NCI-H748 (cell line): Measurements from ENCODE around the gene PLCB4.
A peak's percentile ranks its signal among the peaks of the same experiment; 100 is the strongest.
"Not testable (repeated sequence)": the region's sequence is repeated elsewhere in the genome, so short reads cannot be mapped to it uniquely, and the experiment has no call there.

Experiments
- DNase-seq: peaks from one replicate; lab custom pipeline; 2025; ENCODE audit not compliant: unreplicated experiment; lab: John Stamatoyannopoulos, UW

The PLCB4 gene

GRCh38 chr20:9353180-9353915 is 284.5 kb downstream of the PLCB4 start:
- no peak for DNase-seq

- no peak for DNase-seq
Observed at GRCh38 chr20:9353916-9354276, 285.0 kb downstream of the PLCB4 start.

GRCh38 chr20:9354579-9354978 is 285.7 kb downstream of the PLCB4 start:
- DNase-seq = no peak

GRCh38 chr20:9358001-9358400 is 289.1 kb downstream of the PLCB4 start:
- no peak for DNase-seq

GRCh38 chr20:9359561-9360308 is 290.8 kb downstream of the PLCB4 start:
- peak; percentile 65 for DNase-seq

DNA sequence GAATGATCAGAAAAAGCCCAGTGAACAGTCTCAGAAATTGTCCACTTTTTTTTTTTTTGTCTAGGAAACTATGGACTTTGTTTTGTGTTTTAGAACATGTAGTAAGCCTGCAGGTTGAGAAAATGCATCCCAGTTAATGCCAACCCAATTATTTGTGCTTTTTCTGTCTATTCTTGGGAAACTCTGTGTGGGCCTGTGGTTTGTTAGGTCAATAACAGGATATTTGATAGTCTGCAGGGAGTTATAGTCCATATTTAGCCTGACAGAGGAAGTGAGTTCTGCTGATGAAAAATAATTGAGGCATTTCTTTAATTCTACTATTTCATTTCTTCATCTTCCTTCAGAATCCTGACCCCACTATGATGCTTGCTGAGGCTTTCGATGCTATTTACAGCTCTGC is 291.5 kb downstream of the PLCB4 start:
- no peak for DNase-seq

GRCh38 chr20:9363673-9364072 is 294.8 kb downstream of the PLCB4 start:
- peak; percentile 61 for DNase-seq

GRCh38 chr20:9367328-9367727 is 298.4 kb downstream of the PLCB4 start:
- no peak for DNase-seq

DNA sequence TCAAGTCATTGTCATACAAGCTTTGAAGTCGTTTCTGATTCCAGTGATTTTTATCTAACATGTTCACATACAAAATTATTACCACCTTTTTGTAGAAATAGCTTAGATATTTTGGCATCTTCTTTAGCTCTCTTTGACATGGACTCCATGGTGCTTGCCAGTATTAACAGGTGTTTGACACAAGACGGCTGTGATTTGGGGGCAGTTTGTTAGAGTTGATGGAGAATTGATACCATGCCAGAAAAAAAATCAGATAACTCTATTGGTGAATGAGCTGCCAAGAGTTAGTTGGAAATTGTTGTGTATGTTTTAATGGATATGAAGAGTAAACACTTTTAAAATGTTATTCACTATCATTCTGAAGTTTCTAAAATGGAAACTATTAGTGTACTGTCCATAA is 298.9 kb downstream of the PLCB4 start:
- no peak for DNase-seq

DNA sequence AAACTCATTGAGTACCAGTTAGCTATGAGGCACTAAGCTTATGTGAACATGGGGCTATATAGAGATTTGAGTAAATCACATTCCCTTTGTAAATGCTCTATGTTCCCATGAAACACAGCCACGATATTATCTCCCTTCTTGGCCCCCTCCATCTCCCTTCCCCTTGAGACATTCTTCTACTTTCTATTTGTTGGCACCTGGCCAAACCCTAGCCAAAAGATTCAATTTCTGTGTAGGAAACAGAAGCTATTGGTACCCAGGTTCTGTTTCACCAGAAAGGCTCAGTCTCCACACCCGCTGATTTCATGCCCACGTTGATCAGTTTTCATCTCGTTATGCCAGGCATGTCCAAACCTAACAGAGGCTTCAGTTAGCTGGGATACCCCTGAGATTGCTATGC is 300.0 kb downstream of the PLCB4 start:
- no peak for DNase-seq

DNA sequence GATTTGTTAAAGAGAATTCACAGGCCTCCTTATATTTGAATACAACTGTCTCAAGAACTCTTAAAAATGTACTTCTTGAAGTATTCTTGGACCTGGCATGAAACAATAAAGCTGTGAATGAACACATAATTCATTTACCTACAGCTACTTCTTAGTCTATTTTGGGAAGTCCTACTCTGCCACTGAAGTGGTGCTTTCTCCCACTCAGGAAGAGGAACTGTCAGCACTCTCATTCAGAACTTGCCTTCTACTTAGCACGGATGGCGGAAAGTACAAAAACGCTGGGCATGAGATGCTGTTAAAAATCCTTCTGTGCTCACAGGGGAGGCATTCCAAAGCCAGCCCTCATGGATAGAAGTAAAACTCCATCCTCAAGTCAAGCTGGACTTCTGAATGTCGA is 300.7 kb downstream of the PLCB4 start:
- DNase-seq = no peak

GRCh38 chr20:9374072-9374471 is 305.2 kb downstream of the PLCB4 start:
- DNase-seq = no peak

- no peak for DNase-seq
Observed at GRCh38 chr20:9374480-9374879, 305.6 kb downstream of the PLCB4 start.

DNA sequence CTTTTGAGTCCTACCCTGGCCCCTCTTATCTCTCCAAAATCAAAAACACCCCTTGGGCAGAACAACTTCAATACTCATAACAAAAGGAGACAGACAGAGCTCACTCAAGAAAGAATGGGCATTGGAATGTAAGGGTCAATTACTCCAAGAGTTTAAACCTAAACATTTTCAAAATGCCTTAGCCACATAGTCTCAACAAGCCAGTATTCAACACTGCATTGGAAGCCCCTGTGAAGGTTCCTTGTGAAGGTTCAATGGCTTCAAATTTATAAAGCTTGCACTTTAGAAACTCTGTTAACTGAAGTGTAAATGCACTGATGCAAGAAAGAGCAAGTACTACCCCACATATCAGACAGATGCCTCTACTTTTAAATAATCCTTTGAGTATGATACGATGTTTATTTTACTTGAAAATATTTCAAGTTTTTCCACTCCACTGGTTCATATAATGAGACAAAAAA is 306.4 kb downstream of the PLCB4 start:
- DNase-seq = no peak

DNA sequence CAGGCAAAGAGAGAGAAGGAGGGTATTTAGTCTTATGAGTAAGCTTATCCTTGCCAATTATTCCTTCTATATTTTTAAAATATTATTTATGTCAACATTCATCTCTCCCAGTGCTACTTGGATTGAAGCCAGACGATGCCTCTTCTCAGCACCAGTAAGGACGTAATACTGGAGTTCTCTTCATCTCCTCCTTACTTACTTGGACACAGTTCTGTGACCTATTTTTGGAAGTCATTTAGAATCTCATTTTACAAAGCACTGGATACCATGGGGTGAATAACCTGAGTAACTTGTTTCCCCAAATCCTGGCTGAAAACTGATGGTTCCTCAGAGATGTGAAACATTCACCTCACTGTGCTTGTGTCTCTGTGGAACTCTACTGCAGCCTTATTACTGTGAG is 308.1 kb downstream of the PLCB4 start:
- no peak for DNase-seq

DNA sequence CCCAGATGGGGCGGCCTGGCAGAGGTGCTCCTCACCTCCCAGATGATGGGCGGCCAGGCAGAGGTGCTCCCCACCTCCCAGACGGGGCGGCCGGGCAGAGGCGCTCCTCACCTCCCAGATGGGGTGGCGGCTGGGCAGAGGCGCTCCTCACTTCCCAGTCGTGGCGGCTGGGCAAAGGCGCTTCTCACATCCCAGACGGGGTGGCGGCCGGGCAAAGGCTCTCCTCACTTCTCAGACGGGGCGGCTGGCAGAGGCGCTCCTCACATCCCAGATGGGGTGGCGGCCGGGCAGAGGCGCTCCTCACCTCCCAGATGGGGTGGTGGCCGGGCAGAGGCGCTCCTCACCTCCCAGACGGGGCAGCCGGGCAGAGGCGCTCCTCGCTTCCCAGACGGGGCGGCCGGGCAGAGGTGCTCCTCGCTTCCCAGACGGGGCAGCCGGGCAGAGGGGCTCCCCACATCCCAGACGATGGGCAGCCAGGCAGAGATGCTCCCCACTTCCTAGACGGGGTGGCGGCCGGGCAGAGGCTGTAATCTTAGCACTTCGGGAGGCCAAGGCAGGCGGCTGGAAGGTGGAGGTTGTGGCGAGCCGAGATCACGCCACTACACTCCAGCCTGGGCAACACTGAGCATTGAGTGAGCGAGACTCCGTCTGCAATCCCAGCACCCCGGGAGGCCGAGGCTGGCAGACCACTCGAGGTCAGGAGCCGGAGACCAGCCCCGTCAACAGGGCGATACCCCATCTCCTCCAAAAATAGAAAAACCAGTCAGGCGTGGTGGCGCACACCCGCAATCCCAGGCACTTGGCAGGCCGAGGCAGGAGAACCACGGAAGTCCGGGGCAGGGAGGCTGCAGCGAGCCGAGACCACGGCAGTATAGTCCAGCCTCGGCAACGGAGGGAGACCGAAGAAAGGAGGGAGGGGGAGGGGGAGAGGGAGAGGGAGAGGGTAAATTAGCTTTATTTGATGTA is 316.7 kb downstream of the PLCB4 start:
- not testable (repeated sequence) for DNase-seq

DNA sequence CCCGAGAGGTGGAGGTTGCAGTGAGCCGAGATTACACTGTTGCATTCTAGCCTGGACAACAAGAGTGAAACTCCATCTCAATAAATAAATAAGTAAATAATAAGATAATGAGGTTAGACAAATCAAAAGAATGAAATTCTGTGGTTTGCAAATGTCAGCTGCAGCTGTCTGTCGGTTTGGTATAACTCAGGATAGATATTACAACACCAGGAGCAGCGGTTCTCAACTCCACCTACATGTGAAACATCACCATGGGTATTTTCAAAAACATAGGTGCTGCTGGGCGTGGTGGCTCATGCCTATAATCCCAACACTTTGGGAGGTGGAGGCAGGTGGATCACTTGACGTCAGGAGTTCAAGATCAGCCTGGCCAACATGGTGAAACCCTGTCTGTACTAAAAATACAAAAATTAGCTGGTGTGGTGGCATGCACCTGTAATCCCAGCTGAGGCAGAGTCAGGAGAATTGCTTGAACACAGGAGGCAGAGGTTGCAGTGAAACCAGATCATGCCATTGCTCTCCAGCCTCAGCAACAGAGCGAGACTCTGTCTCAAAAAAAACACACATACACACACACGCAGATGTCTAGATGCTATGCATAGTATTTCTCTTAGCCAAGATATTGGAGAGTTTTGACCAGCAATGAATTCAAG is 319.4 kb downstream of the PLCB4 start:
- no peak for DNase-seq

GRCh38 chr20:9388813-9389161 is 319.9 kb downstream of the PLCB4 start:
- DNase-seq = no peak

GRCh38 chr20:9389346-9389745 is 320.5 kb downstream of the PLCB4 start:
- DNase-seq = no peak

DNA sequence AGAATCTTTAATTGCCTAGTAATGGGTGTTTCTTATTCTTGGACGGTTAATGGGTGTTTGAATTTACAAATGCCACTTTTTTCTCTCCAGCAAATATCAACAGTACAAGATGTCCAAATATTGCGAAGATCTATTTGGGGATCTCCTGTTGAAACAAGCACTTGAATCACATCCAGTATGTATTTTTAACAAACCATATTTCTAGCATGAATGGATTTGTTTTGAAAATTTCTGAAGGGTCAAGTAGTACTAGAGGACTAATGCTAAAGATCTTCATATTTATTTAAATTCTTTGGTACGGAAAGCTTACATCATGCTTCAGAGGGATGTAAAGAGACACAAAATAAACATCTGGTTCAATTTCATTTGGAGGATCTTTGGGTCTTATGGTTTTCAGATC is 321.6 kb downstream of the PLCB4 start:
- no peak for DNase-seq
